Placental pericyte (primary cell): ENCODE results near the gene SLC13A2. TPM values are rescaled to one million over a fixed set of nuclear protein-coding genes. Genes with fewer than 3 reads are reported as not detected.

Source experiments
- total RNA-seq: library from RNA; depleted of rRNA; stranded (reverse); fragments of >200 nt; gene quantifications from 2 replicates; pipeline ENCODE4 v1.2.3, GENCODE V29; 2012

The SLC13A2 gene, protein sequence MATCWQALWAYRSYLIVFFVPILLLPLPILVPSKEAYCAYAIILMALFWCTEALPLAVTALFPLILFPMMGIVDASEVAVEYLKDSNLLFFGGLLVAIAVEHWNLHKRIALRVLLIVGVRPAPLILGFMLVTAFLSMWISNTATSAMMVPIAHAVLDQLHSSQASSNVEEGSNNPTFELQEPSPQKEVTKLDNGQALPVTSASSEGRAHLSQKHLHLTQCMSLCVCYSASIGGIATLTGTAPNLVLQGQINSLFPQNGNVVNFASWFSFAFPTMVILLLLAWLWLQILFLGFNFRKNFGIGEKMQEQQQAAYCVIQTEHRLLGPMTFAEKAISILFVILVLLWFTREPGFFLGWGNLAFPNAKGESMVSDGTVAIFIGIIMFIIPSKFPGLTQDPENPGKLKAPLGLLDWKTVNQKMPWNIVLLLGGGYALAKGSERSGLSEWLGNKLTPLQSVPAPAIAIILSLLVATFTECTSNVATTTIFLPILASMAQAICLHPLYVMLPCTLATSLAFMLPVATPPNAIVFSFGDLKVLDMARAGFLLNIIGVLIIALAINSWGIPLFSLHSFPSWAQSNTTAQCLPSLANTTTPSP
- total RNA-seq, result not detected in 2 replicates

DNA sequence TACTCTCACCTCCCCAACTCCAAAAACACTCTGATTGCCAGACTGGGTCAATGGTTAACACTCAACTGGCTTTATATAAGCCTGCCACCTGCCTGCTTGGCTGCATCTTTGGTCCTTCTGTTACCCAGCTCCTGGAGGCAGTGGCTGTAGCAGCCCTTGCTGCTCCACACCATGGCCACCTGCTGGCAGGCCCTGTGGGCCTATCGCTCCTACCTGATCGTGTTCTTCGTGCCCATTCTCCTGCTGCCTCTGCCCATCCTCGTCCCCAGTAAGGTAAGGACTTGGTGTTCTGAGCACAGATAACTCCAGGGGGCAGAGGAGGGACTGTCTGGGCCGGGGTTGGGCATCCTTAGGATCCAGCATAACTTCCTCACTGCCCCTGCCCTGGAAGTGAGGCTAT, at the start of gene SLC13A2:
TSS of gene SLC13A2 (plus strand) at position 103 of the 400 bp plus-strand sequence. CDS start at position 172, 69 bp downstream.

DNA sequence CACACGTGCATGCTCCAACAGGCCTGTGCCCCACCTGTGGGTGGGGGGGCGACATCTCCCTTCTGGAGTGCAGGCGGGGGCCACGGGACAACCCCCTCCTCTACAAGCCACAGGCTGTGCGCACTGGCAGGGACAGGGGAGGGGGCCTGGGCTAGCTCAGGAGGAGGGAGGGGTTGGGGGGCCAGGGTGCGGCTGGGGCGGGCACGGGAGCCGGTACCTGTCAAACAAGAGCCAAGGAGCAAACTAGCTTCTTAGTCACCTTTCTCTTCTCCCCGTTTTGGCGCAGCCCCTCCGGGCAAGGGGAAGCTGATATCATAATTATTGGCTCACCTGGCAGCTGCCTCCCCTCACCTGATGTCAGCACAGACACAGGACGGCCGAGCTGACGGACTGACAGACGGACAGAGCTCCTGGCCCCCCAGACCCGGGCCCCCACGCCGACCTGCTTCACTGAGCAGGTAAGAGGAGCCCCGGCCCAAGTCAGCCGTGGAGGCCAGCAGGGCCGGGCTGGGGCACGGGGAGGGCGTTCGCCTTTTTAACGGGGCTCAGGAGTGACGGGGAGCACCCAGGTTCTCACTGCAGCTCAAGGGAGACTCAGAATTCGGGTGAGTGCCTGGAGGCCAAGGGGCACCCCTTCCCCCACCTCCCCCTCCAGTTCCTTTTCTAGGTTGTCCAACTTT, 32.7 kb downstream of the SLC13A2 start, which contains the start of gene FOXN1:
TSS of gene FOXN1 (plus strand) at position 363 of the 680 bp plus-strand sequence. CDS start 17,622 bp downstream, outside the sequence.

Other genes with a start within 250 kb of the SLC13A2 start
- gene TMEM97, start 154.4 kb upstream of the SLC13A2 start, total RNA-seq, result 38.8 and 72.2 TPM in 2 replicates
- gene IFT20, start 138.2 kb upstream of the SLC13A2 start, total RNA-seq, result 36.5 and 46.2 TPM in 2 replicates
- gene TNFAIP1, start 137.9 kb upstream of the SLC13A2 start, total RNA-seq, result 35.9 and 71.3 TPM in 2 replicates
- gene POLDIP2, start 116.1 kb upstream of the SLC13A2 start, total RNA-seq, result 81.8 and 115 TPM in 2 replicates
- not detected in 2 replicates for gene SEBOX, start 108.4 kb upstream of the SLC13A2 start, total RNA-seq
- 0.43 and 149 TPM in 2 replicates for gene VTN, start 103.3 kb upstream of the SLC13A2 start, total RNA-seq
- gene SARM1, start 102.0 kb upstream of the SLC13A2 start, total RNA-seq, result 13.3 and 23.9 TPM in 2 replicates
- 6.6 and 7.4 TPM in 2 replicates for gene SLC46A1, start 67.4 kb upstream of the SLC13A2 start, total RNA-seq
- gene FOXN1, start 32.7 kb downstream of the SLC13A2 start, total RNA-seq, result not detected in 2 replicates
- 16.0 and 19.6 TPM in 2 replicates for gene UNC119, start 79.0 kb downstream of the SLC13A2 start, total RNA-seq
- 40.2 and 44.0 TPM in 2 replicates for gene PIGS, start 97.9 kb downstream of the SLC13A2 start, total RNA-seq
- gene ALDOC, start 103.3 kb downstream of the SLC13A2 start, total RNA-seq, result 9.7 and 30.4 TPM in 2 replicates
- gene SPAG5, start 125.4 kb downstream of the SLC13A2 start, total RNA-seq, result 2.4 and 77.9 TPM in 2 replicates
- 2.6 and 7.6 TPM in 2 replicates for gene RSKR, start 140.5 kb downstream of the SLC13A2 start, total RNA-seq
- gene BLTP2, start 171.5 kb downstream of the SLC13A2 start, total RNA-seq, result 103 and 183 TPM in 2 replicates
- 36.5 and 44.2 TPM in 2 replicates for gene SDF2, start 188.3 kb downstream of the SLC13A2 start, total RNA-seq
- 61.3 and 66.7 TPM in 2 replicates for gene SUPT6H, start 188.6 kb downstream of the SLC13A2 start, total RNA-seq
- 0.44 and 0.86 TPM in 2 replicates for gene PROCA1, start 238.2 kb downstream of the SLC13A2 start, total RNA-seq
- 200 and 222 TPM in 2 replicates for gene RAB34, start 244.2 kb downstream of the SLC13A2 start, total RNA-seq
- gene RPL23A, start 246.3 kb downstream of the SLC13A2 start, total RNA-seq, result 341 and 470 TPM in 2 replicates